ENCODE data around the gene LSM4. TPM values are rescaled to one million over a fixed set of nuclear protein-coding genes. Genes with fewer than 3 reads are reported as not detected.

Gene LSM4
- total RNA-seq, 2 donors from 2014 or later: 280 to 379 TPM

DNA sequence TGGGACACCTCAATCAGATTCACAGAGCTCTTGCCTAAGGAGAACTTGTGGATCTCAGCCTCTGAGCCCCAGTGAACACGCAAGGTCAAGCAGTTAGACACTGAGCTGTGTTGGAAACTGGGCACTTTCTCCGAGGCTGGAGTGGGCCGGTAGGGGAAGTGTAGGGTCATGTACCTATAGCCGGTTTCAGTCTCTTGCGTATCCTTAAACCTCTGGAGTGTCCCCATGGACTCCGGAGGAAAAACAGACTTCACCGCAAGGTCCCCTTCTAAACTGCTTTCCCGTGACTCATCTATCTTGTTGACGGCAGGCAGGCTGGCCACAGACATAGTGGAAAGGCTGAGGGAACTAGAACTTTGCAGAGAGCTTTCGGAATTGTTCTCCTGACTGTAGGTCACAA is 60.0 kb downstream of the LSM4 start:
- Mint-ChIP-seq H3K36me3 (no peaks in the 10 kb centered on the region), H3K27ac (no peak overlapping the region), H3K9me3 (no peaks in the 10 kb centered on the region)
- DNase-seq (ENCODE audit: low spot score in 2 of 2): no peak
- ATAC-seq: no peak

DNA sequence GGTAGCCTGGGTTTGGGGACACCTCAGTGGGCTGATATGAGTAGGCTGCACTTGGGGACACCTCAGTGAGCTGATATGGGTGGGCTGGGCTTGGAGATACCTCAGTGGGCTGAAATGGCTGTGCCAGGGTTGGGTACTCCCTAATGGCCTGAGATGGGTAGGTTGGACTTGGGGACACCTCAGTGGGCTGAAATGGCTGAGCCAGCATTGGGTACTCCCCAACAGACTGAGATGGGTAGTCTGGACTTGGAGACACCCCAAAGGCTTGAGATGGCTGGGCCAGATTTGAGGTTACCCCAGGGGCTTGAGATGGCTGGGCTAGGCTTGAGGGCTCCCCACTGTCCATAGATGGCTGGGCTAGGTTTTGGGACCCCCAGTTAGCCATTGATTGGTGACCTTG is 60.7 kb downstream of the LSM4 start:
- Mint-ChIP-seq H3K9me3 (no peaks in the 10 kb centered on the region), H3K36me3 (no peaks in the 10 kb centered on the region), H3K27ac (peak overlapping the region in 1 of 2 donors; percentile 36)
- DNase-seq (ENCODE audit: low spot score in 2 of 2) (no peak), ATAC-seq (no peak)

DNA sequence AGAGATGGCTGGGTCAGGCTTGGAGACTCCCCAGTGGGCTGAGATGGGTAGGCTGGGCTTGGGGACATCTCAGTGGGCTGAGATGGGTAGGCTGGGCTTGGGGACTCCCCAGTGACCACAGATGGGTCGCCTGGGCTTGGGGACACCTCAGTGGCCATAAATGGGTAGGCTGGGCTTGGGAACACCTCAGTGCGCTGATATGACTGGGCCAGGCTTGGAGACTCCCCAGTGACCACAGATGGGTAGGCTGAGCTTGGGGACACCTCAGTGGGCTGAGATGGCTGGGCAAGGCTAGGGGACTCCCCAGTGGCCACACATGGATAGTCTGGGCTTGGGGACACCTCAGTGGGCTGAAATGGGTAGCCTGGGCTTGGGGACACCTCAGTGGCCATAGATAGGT is 61.4 kb downstream of the LSM4 start:
- H3K27ac Mint-ChIP-seq: peak overlapping the region in 1 of 2 donors; percentile 36
- H3K9me3 Mint-ChIP-seq: no peaks in the 10 kb centered on the region
- H3K36me3 Mint-ChIP-seq: no peaks in the 10 kb centered on the region
- ATAC-seq: peak in 1 of 2 donors; percentile 64
- no peak for DNase-seq (ENCODE audit: low spot score in 2 of 2)

DNA sequence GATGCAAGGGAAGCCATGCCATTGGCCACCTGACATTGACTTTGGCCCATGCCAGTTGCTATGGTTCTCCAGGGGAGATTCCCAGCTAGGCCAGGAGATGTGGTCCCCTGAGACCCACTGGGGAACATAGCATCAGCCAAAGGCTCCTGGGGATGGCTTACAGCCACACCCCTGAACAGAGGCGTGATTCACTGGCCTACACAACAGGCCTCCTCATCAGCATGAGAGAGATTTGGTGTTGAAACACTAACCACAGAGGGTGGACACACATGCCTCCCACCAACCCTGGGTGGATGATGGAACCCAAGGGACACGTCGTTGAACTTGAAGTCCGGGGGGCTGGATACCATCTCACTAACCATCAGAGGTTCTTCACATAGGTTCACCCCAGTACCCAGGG is 63.0 kb downstream of the LSM4 start:
- Mint-ChIP-seq H3K27ac (no peak overlapping the region), H3K36me3 (no peaks in the 10 kb centered on the region)
- no peak for ATAC-seq

DNA sequence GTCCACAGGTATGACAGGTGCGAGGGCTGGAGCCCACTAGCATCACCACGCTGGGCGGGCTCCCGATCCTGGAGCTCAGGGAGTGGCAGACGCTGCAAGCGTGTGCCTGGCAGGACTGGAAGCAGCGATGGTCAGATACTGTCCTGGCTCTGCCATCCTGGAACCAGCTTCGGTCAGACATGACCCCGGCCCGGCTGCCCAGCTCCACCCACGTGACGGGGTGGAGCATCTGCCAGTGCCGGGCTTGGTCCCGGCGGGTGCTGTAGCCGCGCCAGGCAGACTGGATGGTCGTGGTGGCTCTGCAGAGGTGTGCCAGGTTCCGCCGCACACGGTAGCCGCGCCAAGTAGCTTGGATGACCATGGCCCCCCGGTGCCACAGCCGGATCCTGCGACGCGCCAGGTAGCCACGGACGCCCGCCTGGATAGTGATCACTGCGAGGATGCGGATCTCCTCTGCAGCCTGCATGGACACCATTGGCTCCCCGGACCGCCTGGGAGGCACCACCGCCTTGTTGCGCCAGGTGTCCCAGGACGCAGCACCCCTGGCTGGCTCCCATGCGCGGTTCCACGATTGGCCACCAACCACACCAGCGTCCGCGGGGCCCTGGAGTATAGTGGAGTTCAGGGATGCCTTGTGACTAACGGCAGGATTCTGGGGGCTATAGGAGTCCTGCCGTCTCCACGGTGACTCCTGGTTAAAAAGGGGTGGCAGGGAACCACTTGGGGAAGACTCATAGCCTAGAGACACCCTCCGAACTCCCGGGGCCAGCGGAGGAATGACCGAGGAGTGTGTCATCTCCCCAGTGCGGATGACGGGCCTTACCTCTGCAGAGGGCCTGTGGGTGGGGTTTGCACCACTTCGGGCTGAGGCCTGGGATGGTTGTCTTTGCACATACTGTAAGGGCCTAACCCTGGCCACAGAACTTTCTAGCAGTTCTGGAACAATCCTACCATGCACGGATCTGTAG is 65.1 kb downstream of the LSM4 start:
- Mint-ChIP-seq H3K36me3 (no peaks in the 10 kb centered on the region), H3K27ac (no peak overlapping the region), H3K9me3 (no peaks in the 10 kb centered on the region)
- DNase-seq (ENCODE audit: low spot score in 2 of 2): no peak
- no peak for ATAC-seq

More for the DNA sequence above, 63.0 kb downstream of the LSM4 start:
- DNase-seq (ENCODE audit: low spot score in 2 of 2): no peak
- no peaks in the 10 kb centered on the region for H3K9me3 Mint-ChIP-seq

Other genes starting within 250 kb of the LSM4 start
- 10 to 100 TPM; 14.6 to 25.0 TPM for gene IL12RB1, start 236.1 kb downstream of the LSM4 start, total RNA-seq
- 10 to 100 TPM; 19.5 to 54.6 TPM for gene MAST3, start 225.3 kb downstream of the LSM4 start, total RNA-seq
- gene PIK3R2, start 169.9 kb downstream of the LSM4 start, total RNA-seq: 10 to 100 TPM; 13.6 to 18.3 TPM
- 10 to 100 TPM; 28.0 to 65.3 TPM for gene IFI30, start 149.3 kb downstream of the LSM4 start, total RNA-seq
- gene MPV17L2, start 129.9 kb downstream of the LSM4 start, total RNA-seq: 10 to 100 TPM in 1 of 2 donors, 1 to 10 TPM in 1; 5.4 to 14.0 TPM
- gene RAB3A, start 119.0 kb downstream of the LSM4 start, total RNA-seq: 1 to 10 TPM; 8.9 to 9.8 TPM
- gene PDE4C, start 96.6 kb downstream of the LSM4 start, total RNA-seq: 1 to 10 TPM in 1 of 2 donors, under 1 TPM in 1; 0.12 to 1.0 TPM
- 1 to 10 TPM in 1 of 2 donors, under 1 TPM in 1; 0.45 to 1.5 TPM for gene IQCN, start 48.6 kb downstream of the LSM4 start, total RNA-seq
- gene JUND, start 41.5 kb downstream of the LSM4 start, total RNA-seq: 100 to 1,000 TPM; 213 to 255 TPM
- 10 to 100 TPM; 38.3 to 47.2 TPM for gene PGPEP1, start 17.5 kb upstream of the LSM4 start, total RNA-seq
- 1 to 10 TPM in 1 of 2 donors, under 1 TPM in 1; 0.29 to 1.4 TPM for gene GDF15, start 63.1 kb upstream of the LSM4 start, total RNA-seq
- gene LRRC25, start 74.5 kb upstream of the LSM4 start, total RNA-seq: not detected
- 100 to 1,000 TPM in 1 of 2 donors, 10 to 100 TPM in 1; 31.7 to 102 TPM for gene SSBP4, start 96.3 kb upstream of the LSM4 start, total RNA-seq
- gene ISYNA1, start 115.1 kb upstream of the LSM4 start, total RNA-seq: 10 to 100 TPM; 19.7 to 30.8 TPM
- gene ELL, start 199.0 kb upstream of the LSM4 start, total RNA-seq: 10 to 100 TPM; 18.8 to 23.0 TPM
- 100 to 1,000 TPM; 153 to 236 TPM for gene FKBP8, start 220.5 kb upstream of the LSM4 start, total RNA-seq
- gene KXD1, start 234.8 kb upstream of the LSM4 start, total RNA-seq: 100 to 1,000 TPM in 1 of 2 donors, 10 to 100 TPM in 1; 75.8 to 122 TPM
- 1,000 to 10,000 TPM; 1,677 to 1,782 TPM for gene UBA52, start 248.8 kb upstream of the LSM4 start, total RNA-seq